Neutrophil (primary cell): ENCODE results near the gene INSYN2A.

Experiments used
- H3K27ac ChIP-seq: fragments of 200-600 bp; sonication (generic); 2 replicates; pipeline ENCODE4 v1.5.1; 2016; ENCODE audit warnings: mild to moderate bottlenecking, moderate library complexity
- H3K27me3 ChIP-seq: fragments of 200-600 bp; sonication (generic); 2 replicates; pipeline ENCODE4 v1.6.0; 2016; ENCODE audit warnings: mild to moderate bottlenecking
- H3K36me3 ChIP-seq: fragments of 200-600 bp; sonication (generic); 2 replicates; pipeline ENCODE4 v1.5.1; 2017
- H3K4me1 ChIP-seq, 2 experiments: fragments of 200-600 bp in 1 of 2; sonication (generic) in 1 of 2; 1 replicate in 1 of 2; 2 replicates in 1 of 2; pipeline versions ENCODE4 v1.5.1 to v1.6.1; 2013 to 2016; ENCODE audit warnings: low read depth in 1 of 2, low read length in 1 of 2, mild to moderate bottlenecking in 1 of 2, moderate library complexity in 1 of 2; ENCODE audit not compliant: control insufficient read depth in 1 of 2, insufficient read depth in 1 of 2
- H3K4me3 ChIP-seq, 2 experiments: fragments of 200-600 bp in 1 of 2; sonication (generic) in 1 of 2; 1 replicate in 1 of 2; 2 replicates in 1 of 2; pipeline ENCODE4 v1.5.1; 2013 to 2016; ENCODE audit warnings: low read depth in 1 of 2, low read length in 1 of 2, mild to moderate bottlenecking in 1 of 2, moderate library complexity in 1 of 2
- H3K9me3 ChIP-seq: fragments of 200-600 bp; sonication (generic); 2 replicates; pipeline ENCODE4 v1.5.1; 2016
- CTCF ChIP-seq: fragments of 200-600 bp; sonication (generic); IDR thresholded peaks from 2 replicates; pipeline ENCODE4 v1.5.1; 2016; ENCODE audit warnings: antibody characterized with exemption

INSYN2A gene

GRCh38 chr10:127176649-127177048, 19.7 kb downstream of the INSYN2A start:
- Histone ChIP-seq H3K4me3 (no peak overlapping the region), H3K27ac (no peak overlapping the region), H3K36me3 (no peaks in the 10 kb centered on the region), H3K27me3 (no peaks in the 10 kb centered on the region), H3K4me1 (no peaks in the 10 kb centered on the region), H3K9me3 (no peaks in the 10 kb centered on the region)
- TF ChIP-seq CTCF, result no peak

GRCh38 chr10:127175357-127176110, 20.9 kb downstream of the INSYN2A start:
- Histone ChIP-seq H3K9me3 (no peaks in the 10 kb centered on the region), H3K4me3 (no peak overlapping the region), H3K27ac (no peak overlapping the region), H3K27me3 (no peaks in the 10 kb centered on the region), H3K36me3 (no peaks in the 10 kb centered on the region), H3K4me1 (no peaks in the 10 kb centered on the region)
- TF ChIP-seq CTCF, result no peak

DNA sequence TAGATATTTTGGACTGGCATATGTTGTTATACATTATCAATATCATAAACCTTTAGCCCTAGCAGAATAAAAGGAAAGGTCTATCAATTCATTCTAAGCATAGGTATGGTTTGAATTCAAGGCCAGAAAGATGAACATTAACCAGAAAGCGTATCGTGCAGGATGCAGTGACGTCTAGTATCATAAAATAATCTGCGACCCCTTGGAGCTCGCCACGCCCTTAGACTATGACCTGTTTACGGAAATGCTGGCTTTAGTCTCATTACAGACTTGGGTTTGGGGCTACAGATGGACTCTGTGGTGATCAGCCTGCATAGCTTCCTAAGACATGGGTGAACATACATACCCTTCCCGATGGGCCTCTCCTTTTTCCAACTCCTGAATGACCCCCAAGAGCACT, 21.5 kb downstream of the INSYN2A start:
- H3K4me3 ChIP-seq, result no peak overlapping the region
- TF ChIP-seq CTCF, result no peak
- no peaks in the 10 kb centered on the region for H3K36me3 ChIP-seq
- H3K9me3 ChIP-seq, result no peaks in the 10 kb centered on the region
- H3K4me1 ChIP-seq, result no peaks in the 10 kb centered on the region
- no peak overlapping the region for H3K27ac ChIP-seq
- H3K27me3 ChIP-seq, result no peaks in the 10 kb centered on the region

DNA sequence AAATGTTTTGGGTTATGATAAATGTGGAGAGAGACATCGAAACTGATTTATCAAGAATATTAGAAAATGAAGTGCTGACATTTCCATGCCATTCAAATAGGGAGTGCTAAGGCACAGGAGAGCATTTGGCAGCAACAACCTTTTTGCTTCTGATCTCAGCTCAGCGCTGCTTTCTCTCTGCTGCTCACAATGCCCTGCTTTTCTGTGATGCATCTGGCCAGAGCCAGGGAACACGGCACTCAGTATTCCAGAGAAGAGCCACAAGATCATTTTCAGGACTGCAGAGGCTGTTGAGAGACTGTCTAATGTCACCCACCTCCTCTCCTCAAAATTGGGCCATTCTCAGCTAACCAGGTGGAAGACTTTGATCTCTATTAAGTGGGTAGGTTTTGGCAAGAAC, 28.1 kb downstream of the INSYN2A start:
- H3K36me3 ChIP-seq, result no peaks in the 10 kb centered on the region
- H3K27me3 ChIP-seq, result no peaks in the 10 kb centered on the region
- H3K4me1 ChIP-seq, result no peaks in the 10 kb centered on the region
- no peak overlapping the region for H3K4me3 ChIP-seq
- H3K27ac ChIP-seq, result no peak overlapping the region
- no peak for TF ChIP-seq CTCF
- no peaks in the 10 kb centered on the region for H3K9me3 ChIP-seq

GRCh38 chr10:127162841-127163240, 33.5 kb downstream of the INSYN2A start:
- Histone ChIP-seq H3K4me1 (no peaks in the 10 kb centered on the region), H3K36me3 (no peaks in the 10 kb centered on the region), H3K9me3 (no peaks in the 10 kb centered on the region), H3K27ac (no peak overlapping the region), H3K4me3 (no peak overlapping the region), H3K27me3 (no peaks in the 10 kb centered on the region)
- no peak for TF ChIP-seq CTCF
